T-helper 1 cell (primary cell): Measurements from ENCODE around the gene ZBTB32.
"Not testable (repeated sequence)": the region's sequence is repeated elsewhere in the genome, so short reads cannot be mapped to it uniquely, and the experiment has no call there.

Experiments
- DNase-seq, 5 donors: peaks; one replicate each; pipeline ENCODE4 v3.0.0-alpha.2; 2012 to 2020

ZBTB32 gene

DNA sequence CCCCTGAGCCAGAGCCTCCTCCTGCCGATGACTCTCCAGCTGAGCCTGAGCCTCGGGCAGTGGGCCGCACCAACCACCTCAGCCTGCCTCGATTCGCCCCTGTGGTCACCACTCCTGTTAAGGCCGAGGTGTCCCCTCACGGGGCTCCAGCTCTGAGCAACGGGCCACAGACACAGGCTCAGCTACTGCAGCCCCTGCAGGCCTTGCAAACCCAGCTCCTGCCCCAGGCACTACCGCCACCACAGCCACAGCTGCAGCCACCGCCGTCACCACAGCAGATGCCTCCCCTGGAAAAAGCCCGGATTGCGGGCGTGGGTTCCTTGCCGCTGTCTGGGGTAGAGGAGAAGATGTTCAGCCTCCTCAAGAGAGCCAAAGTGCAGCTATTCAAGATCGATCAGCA, 17.0 kb downstream of the ZBTB32 start:
- DNase-seq, result no peak

- no peak for DNase-seq
Observed at GRCh38 chr19:35722461-35722860, 18.1 kb downstream of the ZBTB32 start.

GRCh38 chr19:35722897-35723296, 18.5 kb downstream of the ZBTB32 start:
- DNase-seq, result no peak

GRCh38 chr19:35723671-35724070, 19.3 kb downstream of the ZBTB32 start:
- DNase-seq, result no peak

- not testable (repeated sequence) for DNase-seq
Observed at GRCh38 chr19:35724132-35724531, 19.8 kb downstream of the ZBTB32 start.

DNA sequence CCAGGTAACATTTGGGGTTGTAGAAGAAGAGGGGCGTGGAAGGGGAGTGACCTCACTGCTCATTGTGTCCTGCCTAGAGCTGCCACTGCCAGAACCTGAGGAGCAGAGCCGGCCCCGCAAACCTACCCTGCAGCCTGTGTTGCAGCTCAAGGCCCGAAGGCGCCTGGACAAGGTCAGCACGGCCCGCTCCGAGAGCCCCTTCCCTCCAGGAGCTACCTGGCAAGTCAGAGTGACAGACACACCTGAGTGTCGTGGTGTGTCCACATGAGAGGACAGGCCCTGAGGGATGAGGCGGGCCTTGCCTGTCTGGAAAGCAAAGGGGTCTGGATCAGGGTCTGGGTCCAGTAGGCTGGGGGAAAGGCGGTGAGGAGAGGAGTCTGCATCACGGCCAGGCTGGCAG, 20.2 kb downstream of the ZBTB32 start:
- no peak for DNase-seq

GRCh38 chr19:35725216-35725861, 21.0 kb downstream of the ZBTB32 start:
- no peak for DNase-seq

GRCh38 chr19:35727053-35727955, 22.9 kb downstream of the ZBTB32 start:
- DNase-seq, result no peak

DNA sequence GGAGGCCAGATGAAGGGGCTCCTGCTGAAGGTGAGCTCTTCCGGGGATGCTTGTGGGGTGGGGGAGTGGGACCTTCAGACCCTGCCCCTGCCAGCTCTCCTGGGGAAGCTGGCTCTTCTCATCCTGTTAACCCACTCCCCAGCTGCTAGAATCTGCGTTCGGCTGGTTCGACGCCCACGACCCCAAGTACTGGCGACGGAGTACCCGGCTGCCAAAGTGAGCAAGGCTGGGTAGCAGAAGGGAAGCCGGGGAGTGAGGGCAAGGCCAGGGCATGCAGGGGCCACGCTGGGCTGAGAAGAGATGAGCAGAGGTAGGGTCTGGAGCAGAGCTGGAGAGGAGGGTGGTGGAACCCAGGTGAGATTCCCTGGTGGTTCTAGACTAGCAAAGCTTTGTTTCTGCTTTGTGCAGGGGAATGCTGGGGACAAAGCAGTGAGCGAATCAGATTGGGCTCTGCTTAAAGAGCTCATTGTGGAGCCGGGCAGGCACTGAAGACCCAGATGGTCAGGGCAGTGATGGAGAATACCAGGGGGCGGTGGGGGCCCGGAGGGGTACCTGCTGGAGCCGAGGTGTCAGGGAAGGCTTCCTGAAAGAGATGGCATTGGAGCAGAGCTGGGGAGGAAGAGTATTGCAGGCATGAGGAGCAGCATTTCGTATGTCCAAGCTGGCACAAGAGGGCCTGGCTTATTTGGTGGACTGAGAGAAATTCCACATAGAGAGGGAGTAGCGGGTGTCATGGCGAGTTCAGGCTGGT, 23.8 kb downstream of the ZBTB32 start:
- DNase-seq, result no peak

DNA sequence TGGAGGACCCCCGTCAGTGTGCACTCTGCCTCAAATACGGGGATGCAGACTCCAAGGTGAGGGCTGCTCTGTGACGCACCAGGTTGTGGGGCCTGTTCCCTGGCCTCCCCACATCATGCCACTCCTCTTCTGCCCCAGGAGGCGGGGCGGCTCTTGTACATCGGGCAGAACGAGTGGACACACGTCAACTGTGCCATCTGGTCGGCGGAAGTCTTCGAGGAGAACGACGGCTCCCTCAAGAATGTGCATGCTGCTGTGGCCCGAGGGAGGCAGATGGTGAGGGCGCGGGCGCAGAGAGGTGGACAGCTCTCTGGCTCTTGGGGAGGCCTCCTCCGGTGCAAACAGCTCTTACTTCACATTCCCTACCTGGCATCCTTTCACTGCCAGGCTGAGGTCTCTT, 24.7 kb downstream of the ZBTB32 start:
- DNase-seq, result no peak

GRCh38 chr19:35729763-35730162, 25.4 kb downstream of the ZBTB32 start:
- DNase-seq, result no peak

- no peak for DNase-seq
Observed at GRCh38 chr19:35730326-35730725, 26.0 kb downstream of the ZBTB32 start.

DNA sequence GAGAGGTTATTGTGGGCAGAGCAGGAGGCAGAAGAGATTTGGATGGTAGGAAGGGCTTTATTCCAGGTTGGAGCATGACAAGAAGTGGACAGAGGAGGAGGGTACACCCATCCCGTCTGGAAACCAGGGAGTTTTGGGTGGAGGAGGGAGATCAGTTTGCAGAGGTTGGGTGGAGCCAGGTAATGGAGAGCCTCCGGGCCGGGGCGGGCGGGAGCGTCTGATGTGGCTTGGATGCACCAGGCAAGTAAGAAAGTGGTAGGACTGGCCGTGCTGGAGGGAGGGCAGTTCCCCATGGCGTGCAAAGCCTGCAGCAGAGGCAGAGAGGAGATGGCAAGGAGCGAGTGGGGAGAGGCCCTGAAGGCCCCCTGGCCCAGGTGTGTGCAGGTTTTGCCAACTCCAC, 27.0 kb downstream of the ZBTB32 start:
- DNase-seq, result no peak

DNA sequence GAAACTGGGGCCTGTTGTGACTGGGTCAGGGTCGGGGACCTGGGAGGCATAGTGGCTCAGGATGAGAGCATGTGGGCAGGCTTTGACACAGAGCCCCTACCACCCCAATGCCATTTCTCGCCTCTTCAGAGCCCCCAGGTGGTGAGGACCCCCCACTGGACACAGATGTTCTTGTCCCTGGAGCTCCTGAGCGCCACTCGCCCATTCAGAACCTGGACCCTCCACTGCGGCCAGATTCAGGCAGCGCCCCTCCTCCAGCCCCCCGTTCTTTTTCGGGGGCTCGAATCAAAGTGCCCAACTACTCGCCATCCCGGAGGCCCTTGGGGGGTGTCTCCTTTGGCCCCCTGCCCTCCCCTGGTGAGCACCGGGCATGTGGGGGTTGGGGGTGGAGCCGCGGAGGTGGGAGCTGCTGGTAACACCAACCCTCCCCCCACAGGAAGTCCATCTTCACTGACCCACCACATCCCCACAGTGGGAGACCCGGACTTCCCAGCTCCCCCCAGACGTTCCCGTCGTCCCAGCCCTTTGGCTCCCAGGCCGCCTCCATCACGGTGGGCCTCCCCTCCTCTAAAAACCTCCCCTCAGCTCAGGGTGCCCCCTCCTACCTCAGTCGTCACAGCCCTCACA, 27.5 kb downstream of the ZBTB32 start:
- DNase-seq, result no peak

GRCh38 chr19:35732540-35733179, 28.3 kb downstream of the ZBTB32 start:
- DNase-seq, result no peak

DNA sequence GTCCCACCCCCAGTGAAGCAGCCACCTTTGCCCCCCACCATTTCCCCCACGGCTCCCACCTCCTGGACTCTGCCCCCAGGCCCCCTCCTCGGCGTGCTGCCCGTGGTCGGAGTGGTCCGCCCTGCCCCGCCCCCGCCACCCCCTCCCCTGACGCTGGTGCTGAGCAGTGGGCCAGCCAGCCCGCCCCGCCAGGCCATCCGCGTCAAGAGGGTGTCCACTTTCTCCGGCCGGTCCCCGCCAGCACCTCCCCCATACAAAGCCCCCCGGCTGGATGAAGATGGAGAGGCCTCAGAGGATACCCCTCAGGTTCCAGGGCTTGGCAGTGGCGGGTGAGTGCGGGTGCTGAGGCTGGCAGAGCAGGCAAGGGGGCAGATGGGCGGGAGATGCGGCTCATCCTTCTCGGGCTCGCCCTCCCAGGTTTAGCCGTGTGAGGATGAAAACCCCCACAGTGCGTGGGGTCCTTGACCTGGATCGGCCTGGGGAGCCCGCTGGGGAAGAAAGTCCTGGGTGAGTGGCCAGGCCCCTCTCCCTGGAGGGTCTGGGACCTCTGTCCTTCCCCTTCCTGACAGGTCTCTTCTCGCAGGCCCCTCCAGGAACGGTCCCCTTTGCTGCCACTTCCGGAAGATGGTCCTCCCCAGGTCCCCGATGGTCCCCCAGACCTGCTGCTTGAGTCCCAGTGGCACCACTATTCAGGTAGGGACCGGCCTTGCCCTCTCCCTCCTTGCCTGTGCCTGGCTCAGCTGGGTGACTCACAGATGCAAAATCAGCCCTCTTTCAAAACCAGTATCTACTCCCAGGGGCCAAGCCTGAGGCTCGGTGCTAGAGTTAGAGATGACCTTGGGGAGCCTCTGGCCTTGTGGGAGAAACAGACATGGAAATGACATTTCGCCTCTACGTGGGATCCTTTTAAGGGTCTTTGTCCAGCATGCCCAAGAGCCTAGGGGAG, 29.1 kb downstream of the ZBTB32 start:
- no peak for DNase-seq

- no peak for DNase-seq
Observed at GRCh38 chr19:35734273-35734672, 29.9 kb downstream of the ZBTB32 start.

- DNase-seq, result no peak
Observed at GRCh38 chr19:35734889-35735288, 30.5 kb downstream of the ZBTB32 start.

DNA sequence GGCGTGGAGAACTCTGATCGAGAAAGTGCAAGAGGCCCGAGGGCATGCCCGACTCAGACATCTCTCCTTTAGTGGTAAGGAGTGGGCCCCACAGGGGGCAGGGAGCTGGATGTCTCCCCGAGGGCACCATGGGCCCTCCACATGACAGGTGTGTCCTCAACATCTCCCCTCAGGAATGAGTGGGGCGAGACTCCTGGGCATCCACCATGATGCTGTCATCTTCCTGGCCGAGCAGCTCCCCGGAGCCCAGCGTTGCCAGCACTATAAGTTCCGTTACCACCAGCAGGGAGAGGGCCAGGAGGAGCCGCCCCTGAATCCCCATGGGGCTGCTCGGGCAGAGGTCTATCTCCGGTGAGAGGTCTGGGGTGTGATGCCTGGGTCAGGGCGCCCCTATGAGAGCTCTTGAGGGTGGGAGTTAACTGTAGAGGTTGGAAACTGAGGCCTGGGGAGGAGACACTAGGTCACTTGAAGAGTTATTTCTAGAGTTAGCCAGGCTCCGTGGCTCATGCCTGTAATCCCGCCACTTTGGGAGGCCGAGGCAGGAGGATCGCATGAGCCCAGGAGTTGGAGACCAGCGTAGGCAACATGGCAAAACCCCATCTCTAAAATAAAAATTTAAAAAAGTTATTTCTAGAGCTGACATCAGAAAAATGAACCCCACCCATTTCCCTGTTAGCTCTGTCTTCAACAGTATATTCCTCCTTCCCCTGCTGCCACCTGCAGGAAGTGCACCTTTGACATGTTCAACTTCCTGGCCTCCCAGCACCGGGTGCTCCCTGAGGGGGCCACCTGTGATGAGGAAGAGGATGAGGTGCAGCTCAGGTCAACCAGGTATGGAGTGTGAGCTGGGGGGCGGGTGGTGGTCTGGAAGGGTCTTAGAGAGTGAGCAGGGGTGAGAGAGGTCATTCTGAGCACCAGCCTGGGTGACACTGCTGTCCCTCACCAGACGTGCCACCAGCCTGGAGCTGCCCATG, 32.8 kb downstream of the ZBTB32 start:
- DNase-seq, result no peak
